Amniotic epithelial cell (primary cell): Measurements from ENCODE around the gene CACTIN.

Experiments
- DNase-seq: peaks from one replicate; pipeline ENCODE4 v3.0.0-alpha.2; 2010; ENCODE audit warnings: low read depth

The CACTIN gene

DNA sequence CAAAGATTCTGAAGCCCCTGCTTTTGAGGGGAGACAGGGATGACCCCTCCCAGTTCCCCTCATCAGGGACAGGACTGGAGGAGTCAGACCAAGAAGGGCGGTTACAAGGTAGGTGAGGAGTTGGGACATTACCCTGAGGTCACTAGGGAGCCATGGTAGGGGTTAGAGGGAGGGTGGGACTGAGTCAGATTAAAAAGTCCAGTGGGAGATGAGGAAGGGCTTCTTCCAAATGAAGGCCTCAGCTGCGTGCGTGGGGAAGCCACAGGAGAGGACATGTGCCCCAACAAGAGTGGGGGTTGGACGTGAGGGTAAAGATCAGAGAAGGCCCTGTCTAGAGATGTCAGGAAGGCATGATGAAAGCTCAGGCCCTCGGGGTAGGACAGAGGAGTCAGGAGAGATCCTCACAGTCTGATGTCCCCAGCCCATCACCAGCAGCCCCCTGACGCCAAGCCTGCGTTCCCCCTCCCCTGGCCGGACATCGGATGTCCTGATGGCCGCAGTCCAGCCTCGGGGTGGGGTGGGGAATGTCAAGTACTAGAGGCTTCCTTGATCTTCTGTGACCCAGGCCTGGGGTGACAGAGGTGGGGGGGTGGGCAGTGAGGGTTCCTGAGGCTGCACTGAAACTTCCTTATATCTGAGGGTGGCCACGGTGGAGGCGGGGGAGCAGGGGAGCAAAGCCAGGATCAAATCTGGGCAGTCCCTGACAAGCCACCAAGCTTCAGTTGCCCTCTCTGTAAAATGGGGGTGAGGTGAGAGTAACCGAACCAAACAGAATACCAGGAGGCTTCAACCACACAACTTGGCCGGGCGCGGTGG, 62.7 kb downstream of the CACTIN start:
- DNase-seq, result no peak
